8988T (cell line): ENCODE data around the gene ZNF778.

Source experiments
- DNase-seq: peaks from one replicate; pipeline ENCODE4 v3.0.0; 2011

ZNF778 gene

GRCh38 chr16:89217388-89218191 lies at the start of gene ZNF778:
TSS of gene ZNF778 (plus strand) at chr16:89217703. CDS start at chr16:89221128, 3,425 bp downstream.
- DNase-seq = peak; percentile 95

GRCh38 chr16:89168381-89169189 lies 48.9 kb upstream of the ZNF778 start:
- no peak for DNase-seq

GRCh38 chr16:89169778-89170177 lies 47.7 kb upstream of the ZNF778 start:
- DNase-seq = no peak

DNA sequence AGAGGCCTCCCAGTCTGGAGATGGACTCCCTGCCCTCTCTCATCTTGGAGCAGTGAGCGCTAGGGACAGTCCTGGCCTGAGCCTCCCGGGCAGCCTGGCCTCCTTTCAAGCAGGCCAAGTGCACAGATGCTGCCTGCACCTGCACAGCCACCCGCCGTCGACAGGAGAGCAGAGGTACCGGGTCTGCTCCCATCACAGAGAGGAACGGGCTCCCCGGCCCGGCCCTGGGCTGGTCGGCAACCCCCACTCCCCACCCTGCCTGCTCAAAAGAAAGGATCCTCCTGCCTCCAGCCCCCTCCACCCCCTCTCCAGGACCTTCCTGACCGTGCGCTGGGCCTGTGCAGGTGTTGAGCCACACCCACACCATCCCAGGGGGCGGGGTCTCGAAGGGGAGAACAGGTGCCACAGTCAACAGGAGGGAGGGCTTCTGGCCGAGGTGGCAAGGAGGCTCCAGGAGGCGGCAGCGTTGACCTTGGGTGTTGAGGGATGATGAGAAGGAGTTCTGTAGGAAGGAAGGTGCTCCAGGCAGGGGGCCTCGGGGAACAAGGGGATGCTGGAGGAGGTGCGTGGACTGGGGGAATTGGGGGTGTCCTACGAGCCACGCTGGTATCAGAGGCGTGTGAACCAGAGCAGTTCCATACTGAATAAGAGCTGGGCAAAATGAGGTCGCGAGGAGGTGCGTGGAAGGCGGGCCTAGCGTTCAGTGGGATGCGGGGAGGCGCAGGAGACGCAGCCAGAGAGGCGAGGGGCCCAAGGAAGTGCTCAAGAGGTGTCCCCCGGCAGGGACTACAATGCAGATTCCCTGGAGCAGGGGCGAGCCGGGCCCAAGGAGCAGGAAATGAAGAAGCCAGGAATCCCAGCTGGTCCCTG lies 46.9 kb upstream of the ZNF778 start:
- DNase-seq = no peak

DNA sequence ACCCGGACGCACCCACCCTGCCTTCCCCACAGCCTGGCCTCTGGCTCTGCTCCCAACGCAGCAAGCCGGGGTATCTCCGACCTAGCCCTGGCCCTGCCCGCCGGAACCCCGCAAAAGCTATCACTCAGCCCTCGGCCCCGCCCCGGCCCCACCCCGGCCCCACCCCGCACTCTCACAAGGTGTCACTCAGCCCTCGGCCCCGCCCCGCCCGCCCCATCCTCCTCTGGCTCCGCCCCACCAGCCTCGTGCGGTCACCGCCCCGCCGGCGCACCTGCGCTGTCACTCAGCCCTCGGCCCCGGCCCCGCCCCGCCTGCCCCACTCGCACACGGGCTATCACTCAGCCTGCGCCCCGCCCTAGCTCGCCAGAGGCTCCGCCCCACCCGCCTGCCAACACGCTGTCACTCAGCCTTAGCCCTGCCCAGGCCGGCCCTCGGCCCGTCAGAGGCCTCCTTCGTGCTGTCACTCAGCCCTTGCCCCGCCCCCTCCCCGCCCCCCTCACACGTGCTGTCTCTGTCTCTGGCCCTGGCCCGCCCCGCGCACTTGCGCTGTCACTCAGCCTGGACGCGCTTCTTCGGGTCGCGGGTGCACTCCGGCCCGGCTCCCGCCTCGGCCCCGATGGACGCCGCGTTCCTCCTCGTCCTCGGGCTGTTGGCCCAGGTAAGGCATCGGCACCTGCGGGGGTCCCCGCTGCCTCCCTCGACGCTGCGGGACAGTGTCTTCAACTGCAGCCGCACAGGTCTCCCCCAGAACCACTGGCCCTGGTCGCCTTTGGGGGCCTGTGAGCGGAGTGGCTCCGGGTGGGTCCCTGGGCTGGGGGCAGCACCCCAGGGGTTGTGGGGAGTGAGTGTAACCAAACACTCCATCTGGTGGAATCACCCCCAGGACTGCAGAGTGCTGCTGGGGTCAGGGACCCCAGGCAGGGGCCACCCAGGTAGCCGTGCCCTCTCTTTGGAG lies 46.0 kb upstream of the ZNF778 start, which contains the start of gene CDH15:
CDH15 (plus strand) TSS at position 533 of the 955 bp plus-strand sequence; CDS start at position 617, 84 bp downstream.
- peak; percentile 100 for DNase-seq

DNA sequence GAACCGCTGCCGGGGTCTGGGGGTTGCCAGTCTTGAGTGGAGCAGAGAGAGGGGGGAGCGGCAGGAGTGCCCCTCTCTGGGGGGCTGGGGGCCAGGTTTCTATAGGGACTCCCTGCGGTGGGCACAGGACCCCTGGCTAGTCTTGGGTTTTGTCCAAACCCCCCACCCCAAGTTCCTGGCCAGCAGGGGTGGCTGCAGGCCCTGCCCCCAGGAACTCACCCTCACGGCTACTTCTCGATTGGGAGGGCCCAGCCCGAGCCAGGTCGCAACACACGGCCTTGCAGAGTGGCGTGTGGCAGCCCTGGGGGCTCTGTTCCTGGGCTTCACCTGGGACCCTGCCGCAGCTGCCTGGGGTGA lies 45.4 kb upstream of the ZNF778 start:
- no peak for DNase-seq

DNA sequence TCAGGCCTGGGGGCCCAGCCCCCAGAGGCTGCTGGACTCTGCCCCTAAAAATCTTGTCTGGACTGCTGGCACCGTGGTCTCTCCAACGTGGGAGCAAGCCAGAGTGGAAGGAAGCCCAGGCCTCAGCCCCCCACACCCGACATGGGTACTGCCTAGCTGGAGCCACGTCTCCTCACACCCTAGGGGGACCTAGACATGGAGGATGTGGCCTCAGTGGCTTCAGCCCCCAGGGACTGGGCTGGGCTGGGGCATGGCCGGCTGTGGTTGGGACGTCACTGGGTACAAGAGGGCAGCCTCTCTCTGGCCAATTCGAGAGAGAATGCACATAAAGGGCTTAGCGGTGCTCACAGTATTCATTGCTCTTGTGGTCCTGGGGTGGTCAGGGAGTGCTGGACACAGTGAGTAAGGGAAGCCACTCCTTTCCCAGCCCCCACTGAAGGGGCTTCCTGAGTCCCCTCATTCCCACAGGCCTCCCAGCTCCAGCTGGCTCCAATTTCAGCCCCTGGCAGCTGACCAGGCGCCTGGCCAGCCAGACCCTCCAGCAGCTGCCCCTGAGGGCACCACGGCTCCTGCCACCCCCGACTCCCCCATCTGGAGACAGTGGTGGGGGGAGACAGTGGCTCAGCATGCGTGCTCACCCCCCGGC lies 44.9 kb upstream of the ZNF778 start:
- no peak for DNase-seq

- no peak for DNase-seq
Measured at GRCh38 chr16:89173174-89173921, 44.2 kb upstream of the ZNF778 start.

DNA sequence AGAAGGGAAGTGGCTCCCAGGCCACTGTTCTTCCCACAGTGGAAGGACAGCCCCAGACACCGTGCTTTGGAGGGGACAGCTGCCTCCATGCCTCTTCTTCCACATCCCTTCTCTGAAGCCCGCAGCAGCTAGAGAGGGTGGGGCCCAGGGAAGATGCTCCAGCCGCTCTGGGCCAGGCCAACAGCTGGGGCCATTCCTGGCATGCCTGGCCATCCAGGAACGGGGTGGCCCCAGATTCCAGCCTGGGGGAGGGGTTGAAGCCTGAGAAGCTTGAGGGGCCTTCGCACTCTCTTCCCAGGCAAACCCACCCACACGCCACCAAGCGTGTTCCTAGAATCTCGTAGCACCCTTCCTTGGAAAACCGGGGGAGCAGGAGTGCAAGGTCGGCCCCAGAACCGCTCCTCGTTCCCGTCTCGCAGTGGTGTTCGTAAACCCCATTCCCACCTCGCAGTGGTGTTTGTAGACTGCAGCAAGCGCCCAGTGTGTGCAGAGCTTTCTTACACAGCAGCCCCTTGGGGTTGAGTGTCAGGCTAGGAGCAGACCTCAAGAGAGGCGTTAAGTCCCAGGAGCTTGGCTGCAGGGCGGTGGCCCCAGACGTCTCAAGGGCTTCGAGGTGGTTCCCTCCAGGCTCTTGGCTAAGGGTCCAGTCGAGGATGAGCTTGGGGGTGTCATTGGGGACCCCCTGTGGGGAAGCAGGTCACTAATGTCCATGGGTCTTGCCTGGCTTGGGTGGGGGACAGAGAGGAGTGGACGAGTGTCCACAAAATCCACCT lies 43.3 kb upstream of the ZNF778 start:
- no peak for DNase-seq

DNA sequence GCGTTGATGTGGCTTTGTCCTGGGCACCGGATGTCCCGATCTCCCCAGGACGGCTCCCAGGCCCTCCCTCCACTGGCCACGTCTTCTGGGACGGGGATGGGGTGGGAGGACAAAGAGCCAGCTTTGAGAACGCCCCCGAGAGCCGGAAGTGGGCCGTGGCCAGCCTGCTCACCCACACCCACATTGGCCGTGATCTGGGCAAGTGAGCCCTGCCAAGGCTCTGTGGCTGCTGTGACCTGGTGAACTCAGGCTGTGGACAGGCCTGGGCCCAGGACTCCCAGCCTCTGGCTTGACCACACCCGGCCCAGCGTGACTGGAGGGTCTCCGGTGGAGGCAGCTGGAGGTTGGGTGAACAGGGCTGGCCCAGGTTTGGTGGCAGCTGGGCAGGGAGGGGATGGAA lies 42.6 kb upstream of the ZNF778 start:
- no peak for DNase-seq

- no peak for DNase-seq
Measured at GRCh38 chr16:89175280-89176146, 42.0 kb upstream of the ZNF778 start.

GRCh38 chr16:89176147-89176690 lies 41.3 kb upstream of the ZNF778 start:
- DNase-seq = no peak

DNA sequence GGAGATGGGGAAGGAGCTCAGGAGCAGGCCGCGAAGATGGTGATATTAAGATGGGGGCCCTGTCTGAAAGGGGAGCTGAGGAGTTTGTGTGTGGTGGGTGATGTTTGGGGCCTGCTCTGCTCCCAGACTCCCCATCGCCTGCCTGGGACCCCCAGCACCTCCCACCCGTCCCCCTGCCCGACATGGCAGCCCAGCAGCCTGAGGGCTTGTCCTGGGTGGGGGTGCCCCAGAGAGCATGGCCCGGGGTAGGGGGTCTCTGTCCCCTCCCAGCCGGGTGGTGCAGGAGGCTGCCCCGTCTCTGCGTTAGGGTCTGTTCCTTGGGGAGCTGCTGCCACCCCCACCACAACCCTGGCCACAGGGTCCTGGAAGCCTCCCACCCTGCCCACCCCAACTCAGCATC lies 40.8 kb upstream of the ZNF778 start:
- no peak for DNase-seq

DNA sequence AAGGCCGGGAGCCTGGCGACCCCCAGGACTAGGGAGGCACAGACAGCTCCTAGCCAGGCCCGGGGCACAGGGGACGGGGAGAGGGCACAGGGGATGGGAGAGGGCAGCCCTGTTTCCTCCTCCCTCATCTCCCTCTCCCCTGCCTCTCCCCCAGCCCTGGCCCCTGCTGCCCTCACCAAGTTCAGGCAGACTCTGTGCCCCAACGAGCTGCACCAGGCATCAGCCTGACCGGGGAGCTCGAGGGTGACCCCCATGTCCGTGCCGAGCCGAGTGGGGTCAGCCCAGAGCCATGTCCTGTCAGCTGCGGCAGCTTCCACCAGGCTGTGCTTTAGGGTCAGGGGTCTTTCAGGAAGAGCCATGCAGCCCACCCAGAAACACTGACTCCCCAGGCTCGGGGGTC lies 40.0 kb upstream of the ZNF778 start:
- no peak for DNase-seq

DNA sequence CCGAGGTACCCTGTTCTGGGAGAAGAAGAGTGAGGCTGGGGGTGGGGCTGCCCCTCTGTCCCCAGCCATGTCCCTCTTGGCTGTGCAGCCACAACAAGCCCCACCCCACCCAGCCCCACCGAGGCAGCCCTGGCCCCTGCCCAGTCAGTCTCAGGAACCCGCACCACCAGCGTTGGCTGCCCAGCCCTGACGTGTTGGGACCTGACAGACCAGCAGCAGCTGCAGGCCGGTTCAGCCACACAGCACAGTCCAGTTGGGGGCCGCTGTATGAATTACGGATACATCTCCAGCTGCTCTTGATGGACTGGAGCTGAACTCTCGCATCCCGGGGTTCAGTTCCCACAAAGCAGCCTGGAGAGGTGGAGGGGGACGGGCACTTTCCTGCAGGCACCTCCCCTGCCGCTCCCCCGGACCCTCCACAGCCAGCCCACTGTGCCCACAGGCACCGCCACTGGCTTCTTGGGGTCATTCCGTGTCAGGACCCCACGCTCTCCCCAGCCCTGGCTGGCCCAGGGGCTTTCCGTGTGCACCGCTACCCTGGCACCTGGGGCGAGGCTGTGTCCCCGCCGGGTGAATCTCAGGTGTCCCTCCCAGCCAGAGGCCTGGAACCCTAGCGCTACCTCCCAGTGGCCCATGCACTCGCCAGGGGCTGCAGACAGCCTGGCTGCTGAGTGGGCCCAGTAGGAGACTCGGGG lies 38.9 kb upstream of the ZNF778 start:
- DNase-seq = no peak

DNA sequence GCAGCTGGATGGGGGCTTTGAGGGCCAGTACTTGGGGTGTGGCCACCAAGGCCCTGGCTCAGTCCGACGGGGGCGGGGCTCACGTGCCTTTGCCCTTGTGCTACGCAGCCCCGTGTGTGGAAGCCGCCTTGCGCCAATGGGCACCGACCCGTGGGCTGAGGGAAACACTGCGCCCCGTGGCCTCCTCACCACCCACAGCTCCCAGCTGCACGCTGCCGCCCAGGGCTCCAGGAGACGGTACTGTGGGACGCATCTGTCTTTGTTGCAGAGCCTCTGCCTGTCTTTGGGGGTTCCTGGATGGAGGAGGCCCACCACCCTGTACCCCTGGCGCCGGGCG lies 38.4 kb upstream of the ZNF778 start:
- DNase-seq = no peak

- no peak for DNase-seq
Measured at GRCh38 chr16:89179656-89180315, 37.7 kb upstream of the ZNF778 start.
